ENCODE data around the gene KCTD11. TPM values are rescaled to one million over a fixed set of nuclear protein-coding genes. Genes with fewer than 3 reads are reported as not detected.
A peak's percentile ranks its signal among the peaks of the same experiment; 100 is the strongest.

KCTD11 gene
- total and polyA plus RNA-seq, 2 experiments from 2014 or later = 16.2 to 27.2 TPM

- Histone ChIP-seq H3K79me2 (ENCODE audit: insufficient read depth) (peaks cover 56% of the 10 kb centered on the region), H3K4me2 (ENCODE audit: unreplicated experiment) (peak overlapping the region; percentile 98), H3F3A (ENCODE audit: insufficient read depth) (peaks cover 50% of the 10 kb centered on the region), H3K4me1 (ENCODE audit: insufficient read depth) (peaks cover 29% of the 10 kb centered on the region), H3K27ac (peak overlapping the region; percentile 96), H3K36me3 (ENCODE audit: low read depth) (peaks cover 35% of the 10 kb centered on the region), H3K27me3 (replicated peaks; ENCODE audit: insufficient read depth) (no peaks in the 10 kb centered on the region), H3K9ac (peak overlapping the region; percentile 98), H3K9me2 (ENCODE audit: insufficient read depth) (no peaks in the 10 kb centered on the region), H3K9me3 (ENCODE audit: low read depth) (no peaks in the 10 kb centered on the region), H3K4me3 (peak overlapping the region; percentile 91), H4K20me1 (ENCODE audit: insufficient read depth) (peaks cover 19% of the 10 kb centered on the region), H2AFZ (no peak overlapping the region)
- TF ChIP-seq EZH2phosphoT487 (IDR thresholded peaks at IDR 0.05; ENCODE audit: insufficient read depth, low read depth) = no peak
- TF ChIP-seq EZH2 (IDR thresholded peaks at IDR 0.05; ENCODE audit: insufficient read depth, poor library complexity, severe bottlenecking) = no peak
- in situ Hi-C loops (cut with MboI) = no loop called here
- WGBS, 2 experiments (ENCODE audit: low coverage in 1 of 2, low lambda C conversion rate in 2 of 2, missing lambda C conversion rate in 2 of 2) = 1 to 2% methylated on average over 42 to 78 of the region's 104 CpGs
- peak; percentile 79 for DNase-seq
Measured at GRCh38 chr17:7307686-7308624, 44.0 kb upstream of the KCTD11 start.

- Histone ChIP-seq H3K9ac (peak overlapping the region; percentile 98), H3K4me2 (ENCODE audit: unreplicated experiment) (peak overlapping the region; percentile 98), H2AFZ (no peak overlapping the region), H3K36me3 (ENCODE audit: low read depth) (peaks cover 42% of the 10 kb centered on the region), H4K20me1 (ENCODE audit: insufficient read depth) (peaks cover 22% of the 10 kb centered on the region), H3K9me2 (ENCODE audit: insufficient read depth) (no peaks in the 10 kb centered on the region), H3K27me3 (replicated peaks; ENCODE audit: insufficient read depth) (no peaks in the 10 kb centered on the region), H3K9me3 (ENCODE audit: low read depth) (no peaks in the 10 kb centered on the region), H3K27ac (peak overlapping the region; percentile 96), H3K79me2 (ENCODE audit: insufficient read depth) (peaks cover 64% of the 10 kb centered on the region), H3K4me3 (peak overlapping the region; percentile 91), H3K4me1 (ENCODE audit: insufficient read depth) (peaks cover 38% of the 10 kb centered on the region), H3F3A (ENCODE audit: insufficient read depth) (peaks cover 58% of the 10 kb centered on the region)
- WGBS, 2 experiments (ENCODE audit: low coverage in 1 of 2, low lambda C conversion rate in 2 of 2, missing lambda C conversion rate in 2 of 2) = 1% methylated on average over 13 to 14 of the region's 14 CpGs
- TF ChIP-seq EZH2 (IDR thresholded peaks at IDR 0.05; ENCODE audit: insufficient read depth, poor library complexity, severe bottlenecking) = no peak
- no peak for TF ChIP-seq EZH2phosphoT487 (IDR thresholded peaks at IDR 0.05; ENCODE audit: insufficient read depth, low read depth)
- DNase-seq = peak; percentile 94
- in situ Hi-C loops (cut with MboI) = no loop called here
Measured at GRCh38 chr17:7308625-7309433, 43.1 kb upstream of the KCTD11 start.

- Histone ChIP-seq H3K36me3 (ENCODE audit: low read depth) (peaks cover 42% of the 10 kb centered on the region), H3K27me3 (replicated peaks; ENCODE audit: insufficient read depth) (no peaks in the 10 kb centered on the region), H3K9me3 (ENCODE audit: low read depth) (no peaks in the 10 kb centered on the region), H3K4me3 (peak overlapping the region; percentile 91), H3K4me2 (ENCODE audit: unreplicated experiment) (peak overlapping the region; percentile 98), H2AFZ (no peak overlapping the region), H4K20me1 (ENCODE audit: insufficient read depth) (peaks cover 22% of the 10 kb centered on the region), H3K27ac (peak overlapping the region; percentile 96), H3K4me1 (ENCODE audit: insufficient read depth) (peaks cover 45% of the 10 kb centered on the region), H3K9ac (peak overlapping the region; percentile 98), H3F3A (ENCODE audit: insufficient read depth) (peaks cover 66% of the 10 kb centered on the region), H3K9me2 (ENCODE audit: insufficient read depth) (no peaks in the 10 kb centered on the region), H3K79me2 (ENCODE audit: insufficient read depth) (peaks cover 72% of the 10 kb centered on the region)
- in situ Hi-C loops (cut with MboI) = no loop called here
- no peak for DNase-seq
- 82 to 84% methylated on average over 12 of the region's 12 CpGs for WGBS, 2 experiments (ENCODE audit: low coverage in 1 of 2, low lambda C conversion rate in 2 of 2, missing lambda C conversion rate in 2 of 2)
- TF ChIP-seq EZH2 (IDR thresholded peaks at IDR 0.05; ENCODE audit: insufficient read depth, poor library complexity, severe bottlenecking) (no peak), EZH2phosphoT487 (IDR thresholded peaks at IDR 0.05; ENCODE audit: insufficient read depth, low read depth) (no peak)
Measured at GRCh38 chr17:7309628-7310027, 42.3 kb upstream of the KCTD11 start.

- 69 to 70% methylated on average over 7 of the region's 7 CpGs for WGBS, 2 experiments (ENCODE audit: low coverage in 1 of 2, low lambda C conversion rate in 2 of 2, missing lambda C conversion rate in 2 of 2)
- H2AFZ ChIP-seq = no peak overlapping the region
- no peak for DNase-seq
- peaks cover 22% of the 10 kb centered on the region for H4K20me1 ChIP-seq (ENCODE audit: insufficient read depth)
- H3K9me2 ChIP-seq (ENCODE audit: insufficient read depth) = no peaks in the 10 kb centered on the region
- peaks cover 42% of the 10 kb centered on the region for H3K36me3 ChIP-seq (ENCODE audit: low read depth)
- no peaks in the 10 kb centered on the region for H3K27me3 ChIP-seq (replicated peaks; ENCODE audit: insufficient read depth)
- TF ChIP-seq EZH2 (IDR thresholded peaks at IDR 0.05; ENCODE audit: insufficient read depth, poor library complexity, severe bottlenecking) = no peak
- TF ChIP-seq EZH2phosphoT487 (IDR thresholded peaks at IDR 0.05; ENCODE audit: insufficient read depth, low read depth) = no peak
- in situ Hi-C loops (cut with MboI) = no loop called here
- H3K9me3 ChIP-seq (ENCODE audit: low read depth) = no peaks in the 10 kb centered on the region
- H3K4me2 ChIP-seq (ENCODE audit: unreplicated experiment) = peak overlapping the region; percentile 12
- H3K4me1 ChIP-seq (ENCODE audit: insufficient read depth) = peaks cover 45% of the 10 kb centered on the region
- H3K4me3 ChIP-seq = 0 out of 2 replicates have a peak overlapping the region, but pooled peaks have one; percentile 91
- peak overlapping the region; percentile 21; the same call in 1 of the 2 replicates for H3K9ac ChIP-seq
- H3K27ac ChIP-seq = 0 out of 2 replicates have a peak overlapping the region, but pooled peaks have one; percentile 14
- peaks cover 74% of the 10 kb centered on the region for H3K79me2 ChIP-seq (ENCODE audit: insufficient read depth)
- peaks cover 68% of the 10 kb centered on the region for H3F3A ChIP-seq (ENCODE audit: insufficient read depth)
Measured at GRCh38 chr17:7311110-7311705, 40.8 kb upstream of the KCTD11 start.
